GM18505 (cell line): ENCODE data around the gene FARP1.
"Not testable (repeated sequence)": the region's sequence is repeated elsewhere in the genome, so short reads cannot be mapped to it uniquely, and the experiment has no call there.

Source experiments
- ATAC-seq: cut with Tn5 transposase; IDR thresholded peaks from one replicate; pipeline ENCODE4 v1.9.1; 2021; ENCODE audit not compliant: unreplicated experiment
- POLR2A ChIP-seq: IDR thresholded peaks from 4 replicates; pipeline ENCODE4 v1.6.1; 2011; ENCODE audit warnings: borderline replicate concordance; ENCODE audit not compliant: insufficient read depth, insufficient read length; ENCODE audit errors: extremely low read depth

Gene FARP1

GRCh38 chr13:98399756-98400155, 256.9 kb downstream of the FARP1 start:
- TF ChIP-seq POLR2A: no peak
- ATAC-seq: no peak

- TF ChIP-seq POLR2A: no peak
- ATAC-seq: no peak
Observed at GRCh38 chr13:98401934-98402333, 259.0 kb downstream of the FARP1 start.

DNA sequence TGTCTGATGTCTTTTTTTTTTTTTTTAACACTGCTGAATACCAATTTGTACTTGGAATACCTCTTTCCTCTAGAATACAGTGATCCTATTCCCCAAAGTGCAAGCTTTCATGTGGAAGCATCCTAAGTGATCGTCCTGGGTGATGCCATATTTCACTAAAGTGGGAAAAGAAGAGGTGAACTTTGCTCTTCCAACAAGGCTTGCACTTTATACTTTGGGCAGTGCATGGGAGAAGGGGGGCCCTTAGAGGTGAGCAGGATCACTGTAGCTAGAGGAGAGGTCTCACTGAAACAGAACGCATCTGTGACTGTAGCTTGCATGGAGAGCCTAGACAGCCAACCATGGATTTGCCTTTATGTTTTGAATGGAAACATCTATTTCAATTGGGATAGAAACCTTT, 260.2 kb downstream of the FARP1 start:
- TF ChIP-seq POLR2A: no peak
- ATAC-seq: no peak

DNA sequence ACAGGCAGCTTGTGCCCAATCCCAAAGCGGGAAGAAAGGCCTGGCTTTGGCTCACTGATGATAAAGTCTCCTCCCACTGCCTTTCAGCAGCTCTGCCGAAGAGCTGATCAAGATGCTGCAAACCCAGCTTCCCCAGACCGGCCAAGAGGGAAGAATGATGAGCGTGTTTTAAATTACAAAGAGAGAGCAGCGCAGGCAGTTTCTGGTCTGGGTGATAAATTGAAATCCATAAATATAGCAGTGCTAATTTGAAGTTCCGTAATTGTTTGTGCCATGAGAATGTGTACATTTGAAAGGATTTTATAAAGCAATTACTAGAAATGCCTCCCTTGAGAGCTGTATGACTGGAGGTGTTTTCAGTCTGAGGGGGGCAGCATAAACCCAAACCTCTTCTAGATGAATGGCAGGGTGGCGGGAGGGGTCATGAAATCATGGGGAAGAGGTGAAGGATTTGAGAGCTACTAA, 262.2 kb downstream of the FARP1 start:
- no peak for ATAC-seq
- no peak for TF ChIP-seq POLR2A

- no peak for ATAC-seq
- no peak for TF ChIP-seq POLR2A
Observed at GRCh38 chr13:98405690-98406344, 262.9 kb downstream of the FARP1 start.

DNA sequence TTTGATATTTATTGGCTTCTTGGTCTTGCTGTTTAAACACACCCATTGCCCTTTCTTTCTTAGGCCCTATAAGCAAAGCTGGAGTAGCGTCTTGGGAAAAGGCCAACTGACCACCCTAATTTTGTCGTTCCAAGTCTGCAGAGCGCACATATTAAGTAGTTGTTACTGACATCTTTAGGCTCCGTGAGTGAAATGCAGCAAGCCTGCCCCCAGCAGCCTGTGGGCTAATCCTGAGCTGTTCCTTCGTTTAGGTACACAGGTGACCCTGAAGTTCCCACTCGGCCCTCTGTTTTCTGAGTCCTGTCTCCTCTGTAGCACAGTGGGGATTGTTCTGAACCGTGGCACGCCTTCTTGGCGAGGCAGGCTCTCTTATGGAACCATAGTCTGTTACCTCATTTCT, 263.5 kb downstream of the FARP1 start:
- ATAC-seq: no peak

GRCh38 chr13:98406971-98407370, 264.1 kb downstream of the FARP1 start:
- no peak for ATAC-seq

More for the DNA sequence above, 263.5 kb downstream of the FARP1 start:
- TF ChIP-seq POLR2A: no peak

DNA sequence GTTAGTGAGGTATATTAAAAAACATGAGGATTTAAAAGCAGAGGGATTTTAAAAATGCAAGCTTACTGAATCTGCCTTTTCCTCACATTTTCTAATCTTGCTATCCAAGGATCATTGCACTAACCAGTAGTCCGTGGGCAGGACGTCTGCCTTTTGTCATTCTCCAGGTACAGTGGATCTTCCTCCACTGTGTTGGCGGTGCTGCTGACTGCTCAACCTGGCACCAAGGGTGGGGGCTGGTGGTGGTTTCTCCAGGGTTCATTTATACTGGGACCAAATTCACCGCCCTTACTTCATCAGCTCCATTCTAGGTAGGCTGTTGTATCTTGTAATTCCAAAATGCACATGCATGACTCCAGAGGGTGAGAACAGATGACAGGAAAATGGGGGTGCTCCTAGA, 264.7 kb downstream of the FARP1 start:
- ATAC-seq: no peak
- no peak for TF ChIP-seq POLR2A

More at GRCh38 chr13:98406971-98407370, 264.1 kb downstream of the FARP1 start:
- TF ChIP-seq POLR2A: no peak

DNA sequence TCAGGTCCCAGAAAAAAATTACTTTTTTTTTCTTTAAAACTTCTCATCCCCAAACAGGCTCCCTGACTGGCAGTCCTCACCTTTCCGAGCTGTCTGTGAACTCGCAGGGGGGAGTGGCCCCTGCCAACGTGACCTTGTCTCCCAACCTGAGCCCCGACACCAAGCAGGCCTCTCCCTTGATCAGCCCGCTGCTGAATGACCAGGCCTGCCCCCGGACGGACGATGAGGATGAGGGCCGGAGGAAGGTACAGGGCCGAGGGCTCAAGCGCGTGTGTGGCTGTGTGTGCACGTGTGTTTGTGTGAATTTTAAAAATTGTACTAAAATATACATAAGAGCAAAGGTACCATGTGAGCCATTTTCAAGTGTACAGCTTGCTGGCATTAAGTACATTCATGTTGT, 266.4 kb downstream of the FARP1 start:
- TF ChIP-seq POLR2A: no peak

GRCh38 chr13:98410612-98411011, 267.7 kb downstream of the FARP1 start:
- ATAC-seq: no peak

More for the DNA sequence above, 266.4 kb downstream of the FARP1 start:
- ATAC-seq: no peak

GRCh38 chr13:98411013-98411412, 268.1 kb downstream of the FARP1 start:
- no peak for TF ChIP-seq POLR2A
- ATAC-seq: no peak

More at GRCh38 chr13:98410612-98411011, 267.7 kb downstream of the FARP1 start:
- TF ChIP-seq POLR2A: no peak

GRCh38 chr13:98411617-98412265, 268.8 kb downstream of the FARP1 start:
- no peak for TF ChIP-seq POLR2A
- no peak for ATAC-seq

- not testable (repeated sequence) for ATAC-seq
Observed at GRCh38 chr13:98413278-98413677, 270.4 kb downstream of the FARP1 start.

GRCh38 chr13:98413796-98414195, 270.9 kb downstream of the FARP1 start:
- no peak for TF ChIP-seq POLR2A
- no peak for ATAC-seq

GRCh38 chr13:98415326-98416070, 272.6 kb downstream of the FARP1 start:
- no peak for ATAC-seq
- no peak for TF ChIP-seq POLR2A

- ATAC-seq: no peak
Observed at GRCh38 chr13:98416408-98416807, 273.5 kb downstream of the FARP1 start.

More at GRCh38 chr13:98416408-98416807, 273.5 kb downstream of the FARP1 start:
- TF ChIP-seq POLR2A: no peak
